Measurements from ENCODE around the gene ULK4.

- TF ChIP-seq CTCF (conservative IDR thresholded peaks at IDR 0.05) (no peak), ZFX (IDR thresholded peaks at IDR 0.05) (no peak)
These were observed 640.3 kb downstream of the ULK4 start for GRCh38 chr3:41321642-41321980.

Data from C4-2B (cell line).